Endothelial cell of umbilical vein (primary cell): ENCODE measurements around the gene FBXO33. TPM values are rescaled to one million over a fixed set of nuclear protein-coding genes. Genes with fewer than 3 reads are reported as not detected.

Experiments
- BruUV-seq: library from RNA; stranded (reverse); fragments of 400-500 nt; replicated peaks from 2 replicates; lab custom pipeline; 2021; lab: Mats Ljungman, UMichigan
- CTCF ChIA-PET: fragments of 300-600, 350-600 bp; sonication (Branson Sonifier 250); formaldehyde crosslinking; loops from one replicate; lab custom pipeline; 2021; ENCODE audit warnings: antibody characterized with exemption, inconsistent platforms; lab: Charles Lee
- POLR2A ChIA-PET: fragments of 300-600, 350-600 bp; sonication (Branson Sonifier 250); formaldehyde crosslinking; loops from one replicate; lab custom pipeline; 2021; ENCODE audit warnings: antibody characterized with exemption, inconsistent platforms; lab: Charles Lee
- DNase-seq: peaks from one replicate; pipeline ENCODE4 v3.0.0-alpha.2; 2011; ENCODE audit warnings: low read depth, low spot score
- FAIRE-seq: peaks from 2 replicates; lab custom pipeline; 2011; peaks lifted over from hg19 to GRCh38; lab: Jason Lieb, UNC
- H2AFZ ChIP-seq: 2 replicates; pipeline ENCODE4 v1.6.0; 2012; ENCODE audit warnings: low read depth, low read length, control low read depth, inconsistent platforms
- H3K27ac ChIP-seq: 2 replicates; pipeline ENCODE4 v1.5.1; 2011; ENCODE audit warnings: low read depth, mild to moderate bottlenecking, control low read depth, low read length, moderate library complexity; ENCODE audit not compliant: insufficient read depth
- H3K27me3 ChIP-seq, 2 experiments: 2 replicates each; pipeline versions ENCODE4 v1.6.0 to v1.6.1; 2011; ENCODE audit warnings: low read length in 2 of 2, mixed read lengths in 1 of 2; ENCODE audit not compliant: control insufficient read depth in 2 of 2, insufficient read depth in 2 of 2
- H3K36me3 ChIP-seq, 2 experiments: 2 replicates in 1 of 2; 3 replicates in 1 of 2; pipeline ENCODE4 v1.5.1; 2011; ENCODE audit warnings: low read length in 2 of 2, mild to moderate bottlenecking in 1 of 2, moderate library complexity in 1 of 2; ENCODE audit not compliant: control insufficient read depth in 2 of 2, insufficient read depth in 2 of 2; ENCODE audit errors: extremely low read depth in 1 of 2
- H3K4me1 ChIP-seq: 3 replicates; pipeline ENCODE4 v1.5.1; 2011; ENCODE audit warnings: mild to moderate bottlenecking, low read length; ENCODE audit not compliant: control insufficient read depth, insufficient read depth; ENCODE audit errors: extremely low read depth
- H3K4me2 ChIP-seq: 2 replicates; pipeline ENCODE4 v1.6.1; 2011; ENCODE audit warnings: low read length, control low read depth, mixed read lengths; ENCODE audit not compliant: insufficient read depth
- H3K4me3 ChIP-seq, 3 experiments: fragments of 200-600 bp in 1 of 3; sonication (generic), shearing (Covaris generic) in 1 of 3; replicated peaks in 1 of 3; 2 replicates each; pipeline ENCODE4 v1.5.1; 2011 to 2016; ENCODE audit warnings: control low read depth in 3 of 3, low read length in 3 of 3, mild to moderate bottlenecking in 2 of 3, inconsistent platforms in 1 of 3, low read depth in 1 of 3, moderate library complexity in 1 of 3; ENCODE audit not compliant: insufficient read depth in 1 of 3
- H3K79me2 ChIP-seq: 2 replicates; pipeline ENCODE4 v1.6.0; 2012; ENCODE audit warnings: low read length, inconsistent platforms; ENCODE audit not compliant: control insufficient read depth, insufficient read depth
- H3K9ac ChIP-seq: replicated peaks from 2 replicates; pipeline ENCODE3; 2011; ENCODE audit warnings: low read length, control low read depth; ENCODE audit not compliant: insufficient read depth; ENCODE audit errors: extremely low read depth
- H3K9me1 ChIP-seq: replicated peaks from 3 replicates; pipeline ENCODE4 v1.6.0; 2011; ENCODE audit warnings: mild to moderate bottlenecking, low read length; ENCODE audit not compliant: control insufficient read depth, insufficient read depth; ENCODE audit errors: extremely low read depth
- H3K9me3 ChIP-seq: replicated peaks from 2 replicates; pipeline ENCODE4 v1.5.1; 2012; ENCODE audit warnings: low read length, inconsistent platforms; ENCODE audit not compliant: control insufficient read depth, insufficient read depth
- H4K20me1 ChIP-seq: replicated peaks from 2 replicates; pipeline ENCODE3; 2011; ENCODE audit warnings: mild to moderate bottlenecking, low read length; ENCODE audit not compliant: control insufficient read depth, insufficient read depth; ENCODE audit errors: extremely low read depth
- EZH2 ChIP-seq: IDR thresholded peaks from 2 replicates; pipeline ENCODE4 v1.6.1; 2012; ENCODE audit warnings: borderline replicate concordance, low read depth, mild to moderate bottlenecking, moderate library complexity, low read length, inconsistent platforms; ENCODE audit not compliant: severe bottlenecking
- FOS ChIP-seq: IDR thresholded peaks from 2 replicates; pipeline ENCODE4 v1.6.1; 2011; ENCODE audit warnings: mild to moderate bottlenecking, low read length, moderate library complexity, borderline replicate concordance; ENCODE audit not compliant: insufficient read depth
- GATA2 ChIP-seq: IDR thresholded peaks from 2 replicates; pipeline ENCODE4 v1.7.0; 2011; ENCODE audit warnings: low read depth, mild to moderate bottlenecking, moderate library complexity, mixed read lengths, low read length; ENCODE audit not compliant: insufficient read length, insufficient read depth
- JUN ChIP-seq: IDR thresholded peaks from 2 replicates; pipeline ENCODE4 v1.6.1; 2011; ENCODE audit warnings: borderline replicate concordance, low read depth; ENCODE audit not compliant: insufficient read length, insufficient read depth
- MYC ChIP-seq: IDR thresholded peaks from one replicate; pipeline ENCODE4 v1.6.1; 2011; ENCODE audit warnings: mild to moderate bottlenecking, low read depth, low read length
- POLR2A ChIP-seq: IDR thresholded peaks from 2 replicates; pipeline ENCODE4 v1.6.1; 2012; ENCODE audit warnings: low read depth, mild to moderate bottlenecking, control low read depth, low read length
- POLR2AphosphoS5 ChIP-seq: IDR thresholded peaks from 2 replicates; pipeline ENCODE4 v1.6.1; 2012; ENCODE audit warnings: low read depth, mild to moderate bottlenecking, control low read depth, low read length, moderate library complexity; ENCODE audit not compliant: insufficient read depth
- dilution Hi-C: fragments of 300-500 bp; cut with MboI; formaldehyde crosslinking; loops from one replicate; pipeline ENCODE4 v1.15.0; 2019; ENCODE audit warnings: low sequenced_read_pairs; ENCODE audit not compliant: extremely low pct_ligation_motif_present
- intact Hi-C: fragments of 100-400 bp; cut with micrococcal nuclease; formaldehyde crosslinking; loops from one replicate; pipeline ENCODE4 v1.10.0; 2022
- polyA plus RNA-seq, 4 experiments: library from polyadenylated mRNA; depleted of rRNA in 3 of 4; stranded (reverse) in 3 of 4; unstranded in 1 of 4; fragments of >200 nt; gene quantifications; 2 replicates each; pipeline versions ENCODE4 v1.2.1 to v1.2.3, GENCODE V29; 2011 to 2012; ENCODE audit warnings: missing spikeins in 1 of 4
- total RNA-seq: library from RNA; stranded (reverse); gene quantifications from 2 replicates; pipeline ENCODE4 v1.2.3, GENCODE V29; 2021
- TF ChIP-seq, protein P1 (sequence below): IDR thresholded peaks from 2 replicates; pipeline ENCODE4 v1.6.1; 2011; ENCODE audit not compliant: insufficient read depth, insufficient read length
- TF ChIP-seq, protein P2 (sequence below), 2 donors: IDR thresholded peaks; 1 replicate in 1 of 2; 2 replicates in 1 of 2; pipeline ENCODE4 v1.5.1; 2011; ENCODE audit warnings: low read length in 2 of 2, mild to moderate bottlenecking in 2 of 2, moderate library complexity in 2 of 2, control low read depth in 1 of 2, inconsistent platforms in 1 of 2, low read depth in 1 of 2; ENCODE audit not compliant: insufficient read depth in 1 of 2; ENCODE audit errors: extremely low read depth in 1 of 2

Gene FBXO33
- total and polyA plus RNA-seq, 2 donors (not counting 3 experiments of a cell fraction or from before 2014, with no cell fraction given): 4.2 to 5.0 TPM

DNA sequence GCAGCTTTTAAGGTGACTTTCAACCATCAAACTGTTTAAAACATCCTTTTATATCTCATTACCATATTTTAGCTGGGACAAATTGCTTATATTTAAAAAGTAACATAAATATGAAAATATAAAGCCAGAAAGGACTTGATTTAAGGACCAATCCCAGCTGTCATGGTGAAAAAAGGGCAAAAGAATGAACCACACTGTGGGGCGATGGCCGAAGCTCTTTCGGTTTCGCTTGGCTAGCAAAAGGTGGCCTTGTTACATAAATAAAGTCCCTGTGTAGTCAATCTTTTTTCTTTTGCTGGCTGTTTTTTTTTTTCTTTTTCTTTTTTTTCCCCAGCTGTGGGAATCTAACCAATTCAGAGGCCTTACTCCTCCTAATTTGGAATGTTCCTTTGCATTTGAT lies 50.9 kb downstream of the FBXO33 start:
- POLR2A ChIA-PET: no interaction called here
- BruUV-seq: no TSS peak

More for the DNA sequence above, 50.9 kb downstream of the FBXO33 start:
- no peak for DNase-seq
- H3K79me2 ChIP-seq: no peaks in the 10 kb centered on the region
- no peak for FAIRE-seq
- H3K4me2 ChIP-seq: no peak overlapping the region
- TF ChIP-seq, protein P1, sequence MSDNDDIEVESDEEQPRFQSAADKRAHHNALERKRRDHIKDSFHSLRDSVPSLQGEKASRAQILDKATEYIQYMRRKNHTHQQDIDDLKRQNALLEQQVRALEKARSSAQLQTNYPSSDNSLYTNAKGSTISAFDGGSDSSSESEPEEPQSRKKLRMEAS: no peak
- TF ChIP-seq POLR2A: no peak
- TF ChIP-seq, protein P2, sequence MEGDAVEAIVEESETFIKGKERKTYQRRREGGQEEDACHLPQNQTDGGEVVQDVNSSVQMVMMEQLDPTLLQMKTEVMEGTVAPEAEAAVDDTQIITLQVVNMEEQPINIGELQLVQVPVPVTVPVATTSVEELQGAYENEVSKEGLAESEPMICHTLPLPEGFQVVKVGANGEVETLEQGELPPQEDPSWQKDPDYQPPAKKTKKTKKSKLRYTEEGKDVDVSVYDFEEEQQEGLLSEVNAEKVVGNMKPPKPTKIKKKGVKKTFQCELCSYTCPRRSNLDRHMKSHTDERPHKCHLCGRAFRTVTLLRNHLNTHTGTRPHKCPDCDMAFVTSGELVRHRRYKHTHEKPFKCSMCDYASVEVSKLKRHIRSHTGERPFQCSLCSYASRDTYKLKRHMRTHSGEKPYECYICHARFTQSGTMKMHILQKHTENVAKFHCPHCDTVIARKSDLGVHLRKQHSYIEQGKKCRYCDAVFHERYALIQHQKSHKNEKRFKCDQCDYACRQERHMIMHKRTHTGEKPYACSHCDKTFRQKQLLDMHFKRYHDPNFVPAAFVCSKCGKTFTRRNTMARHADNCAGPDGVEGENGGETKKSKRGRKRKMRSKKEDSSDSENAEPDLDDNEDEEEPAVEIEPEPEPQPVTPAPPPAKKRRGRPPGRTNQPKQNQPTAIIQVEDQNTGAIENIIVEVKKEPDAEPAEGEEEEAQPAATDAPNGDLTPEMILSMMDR (IDR thresholded peaks at IDR 0.05; ENCODE audit: extremely low read depth in 1 of 2, insufficient read depth in 1 of 2, low read depth in 1 of 2, low read length in 2 of 2): no peak
- no peak for TF ChIP-seq FOS
- no peak for TF ChIP-seq POLR2AphosphoS5
- no peak for TF ChIP-seq GATA2
- no peak for TF ChIP-seq EZH2
- no peak for TF ChIP-seq MYC
- no peak for TF ChIP-seq JUN
- no peak overlapping the region for H2AFZ ChIP-seq
- H3K27me3 ChIP-seq: no peaks in the 10 kb centered on the region
- H4K20me1 ChIP-seq: no peaks in the 10 kb centered on the region
- no peaks in the 10 kb centered on the region for H3K9me1 ChIP-seq
- dilution Hi-C loops (no loop called here), intact Hi-C loops (no loop called here)
- no peaks in the 10 kb centered on the region for H3K36me3 ChIP-seq
- H3K4me1 ChIP-seq: peaks cover 15% of the 10 kb centered on the region
- no peak overlapping the region for H3K9ac ChIP-seq
- no peak overlapping the region for H3K27ac ChIP-seq
- CTCF ChIA-PET: interaction anchor here (1.8 to 2.1 kb wide), 2 partner anchors 21 to 45 kb away, joined by 4 to 7 read pairs; no protein-coding TSS in a partner anchor
- no peaks in the 10 kb centered on the region for H3K9me3 ChIP-seq
- H3K4me3 ChIP-seq: no peak overlapping the region
